Daoy (cell line): ENCODE measurements around the gene NSFL1C. TPM values are rescaled to one million over a fixed set of nuclear protein-coding genes. Genes with fewer than 3 reads are reported as not detected.

Source experiments
- DNase-seq: peaks from one replicate; pipeline ENCODE4 v3.0.0-alpha.2; 2015; ENCODE audit warnings: low read depth
- total RNA-seq: library from RNA; depleted of rRNA; stranded (reverse); fragments of >200 nt; shearing (Covaris generic); gene quantifications from 2 replicates; pipeline ENCODE4 v1.2.3, GENCODE V29; 2014

Gene NSFL1C
- total RNA-seq, 1 experiment from 2014 or later, result 54.2 TPM

DNA sequence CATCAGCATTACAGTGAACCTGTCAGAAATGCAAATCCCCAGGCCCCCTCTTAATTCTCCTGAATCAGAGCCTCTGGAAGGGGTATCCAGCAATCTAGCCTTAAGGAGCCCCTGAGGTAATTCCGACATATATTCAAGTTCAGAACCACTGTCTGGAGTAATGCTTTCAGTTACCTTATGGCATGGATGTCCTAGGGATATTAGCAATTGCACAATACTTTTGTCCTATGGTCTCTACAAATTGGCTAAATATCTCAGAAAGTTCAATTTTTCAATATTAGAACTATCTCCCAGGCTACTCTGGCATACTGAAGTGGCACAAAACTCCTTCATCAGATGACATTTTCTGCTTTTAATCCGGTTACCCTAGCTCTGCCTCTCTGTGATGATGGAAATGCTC lies 6.4 kb downstream of the NSFL1C start:
- DNase-seq, result no peak

GRCh38 chr20:1457992-1458391 lies 8.7 kb downstream of the NSFL1C start:
- no peak for DNase-seq

GRCh38 chr20:1456300-1456699 lies 10.3 kb downstream of the NSFL1C start:
- DNase-seq, result no peak

GRCh38 chr20:1450926-1451491 lies 15.6 kb downstream of the NSFL1C start:
- no peak for DNase-seq

GRCh38 chr20:1449370-1449769 lies 17.3 kb downstream of the NSFL1C start:
- no peak for DNase-seq

DNA sequence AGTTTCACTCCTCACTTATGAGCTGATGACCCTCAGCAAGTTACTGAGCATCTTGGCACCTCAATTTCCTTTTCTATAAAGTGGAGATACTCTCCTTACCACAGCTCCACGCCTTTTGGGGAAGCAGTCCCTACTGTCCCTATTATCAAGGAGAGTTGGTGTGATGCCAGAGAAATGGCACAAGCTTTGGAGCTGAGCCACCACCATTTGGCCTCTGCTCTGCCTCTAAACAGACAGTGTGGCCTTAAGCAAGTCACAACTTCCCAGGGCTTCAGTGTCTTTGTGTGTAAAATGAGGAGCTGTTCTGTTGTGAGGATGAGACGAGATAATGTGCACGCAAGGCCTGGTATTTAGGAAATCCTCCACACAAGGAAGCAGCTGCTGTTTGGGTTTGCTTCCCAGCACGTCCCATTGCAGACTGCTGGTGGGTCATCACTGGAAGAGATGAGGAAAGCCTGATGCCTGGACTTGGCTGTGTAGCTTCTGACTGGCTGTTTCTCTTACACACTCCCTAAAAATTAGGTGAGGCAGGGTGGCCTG lies 18.5 kb downstream of the NSFL1C start:
- no peak for DNase-seq

- DNase-seq, result no peak
Observed at GRCh38 chr20:1446536-1446935, 20.1 kb downstream of the NSFL1C start.

DNA sequence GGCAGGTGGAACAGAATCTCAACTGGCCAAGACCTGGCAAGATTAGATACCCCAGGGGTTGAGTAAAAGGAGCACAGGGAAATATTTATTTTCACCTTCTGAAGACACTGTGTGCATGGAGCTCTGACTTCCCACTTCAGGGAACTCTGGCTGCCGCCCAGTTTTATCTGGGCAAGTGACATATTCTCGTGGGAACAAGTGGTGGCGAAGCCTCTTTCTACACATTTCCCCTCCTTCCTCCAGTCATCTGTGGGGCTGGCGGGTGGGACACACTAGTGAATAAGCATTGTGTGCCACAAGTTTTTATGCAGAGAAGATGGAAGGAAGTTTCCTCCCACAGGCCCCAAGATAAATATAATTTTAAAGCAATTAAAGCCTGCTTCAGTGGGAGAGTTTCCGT lies 23.6 kb downstream of the NSFL1C start:
- no peak for DNase-seq

DNA sequence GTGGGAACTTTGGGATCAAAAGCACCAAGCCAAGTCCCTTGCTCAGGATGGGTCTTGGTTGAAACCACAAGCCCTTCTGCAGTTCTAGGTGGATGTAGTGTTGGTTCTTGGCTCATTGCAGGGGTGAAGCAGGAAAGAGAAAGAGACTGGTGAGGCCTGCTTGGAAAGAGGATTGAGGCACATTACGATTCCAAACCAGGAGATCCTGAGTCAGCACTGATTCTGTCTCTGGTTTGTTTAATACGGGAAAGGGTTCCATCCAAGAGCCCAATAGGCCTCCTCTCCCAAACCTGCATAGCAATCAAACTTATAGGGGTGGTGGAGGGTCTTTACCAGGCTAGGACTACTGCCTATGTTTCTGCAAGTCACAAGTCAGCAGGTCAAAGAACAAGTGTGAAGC lies 24.3 kb downstream of the NSFL1C start:
- no peak for DNase-seq

DNA sequence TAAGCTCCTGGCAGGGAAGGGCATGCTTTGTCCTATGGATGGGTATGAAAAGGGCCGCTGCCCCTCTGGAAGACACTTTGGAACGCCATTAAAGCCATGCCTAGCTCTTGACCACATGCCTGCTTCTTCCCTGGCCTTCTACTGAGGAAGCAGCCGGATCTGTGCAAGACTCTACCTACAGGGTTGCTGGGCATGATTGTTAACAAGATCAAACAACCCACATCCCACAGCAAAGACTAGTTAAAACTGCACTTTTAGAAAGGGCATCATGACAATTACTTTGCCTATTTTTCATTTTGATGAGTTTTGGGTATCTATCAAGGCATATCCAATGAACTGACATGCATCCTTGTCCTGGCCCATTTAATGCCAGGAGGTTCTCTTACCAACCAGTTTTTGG lies 25.5 kb downstream of the NSFL1C start:
- no peak for DNase-seq

DNA sequence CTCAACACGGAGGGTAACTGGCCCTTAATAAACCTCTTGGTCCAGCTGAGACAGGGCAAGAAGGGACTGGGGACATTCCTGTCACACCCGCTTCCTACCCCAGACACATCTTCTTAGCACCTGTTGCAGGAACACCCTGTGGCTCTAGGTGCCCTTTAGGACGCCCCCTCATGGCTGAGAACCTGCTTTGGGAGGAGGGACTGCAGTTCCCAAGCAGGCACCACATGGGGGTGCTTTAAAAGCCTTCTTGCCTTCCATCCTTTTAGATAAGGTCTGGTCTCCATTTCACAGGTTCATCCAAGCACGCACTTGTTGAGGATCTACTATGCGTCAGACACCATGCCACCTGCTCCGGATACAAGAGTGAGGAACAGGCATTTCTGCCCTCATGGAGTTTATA lies 26.6 kb downstream of the NSFL1C start:
- DNase-seq, result peak; percentile 37

DNA sequence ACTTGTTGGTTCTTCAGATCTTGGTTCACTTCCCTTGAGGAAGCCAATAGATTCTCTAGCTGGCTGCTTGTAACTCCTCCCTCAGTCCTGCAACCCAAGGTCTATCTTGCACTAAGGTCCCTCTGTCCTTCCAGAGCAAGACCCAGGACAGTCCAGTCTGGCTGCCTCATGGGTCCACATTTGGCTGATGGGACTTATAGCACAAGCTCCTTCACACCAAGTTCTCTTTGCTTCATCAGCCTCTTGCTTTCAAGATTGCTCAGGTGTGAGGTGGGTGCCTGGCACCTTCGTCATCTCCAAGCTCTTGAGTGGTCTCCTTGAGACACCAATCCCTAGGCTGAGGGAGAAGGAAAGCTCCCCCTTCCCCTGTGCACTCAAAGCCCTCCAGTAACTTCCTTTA lies 28.3 kb downstream of the NSFL1C start:
- no peak for DNase-seq

- DNase-seq, result peak; percentile 79
Observed at GRCh38 chr20:1437235-1437904, 29.3 kb downstream of the NSFL1C start.

DNA sequence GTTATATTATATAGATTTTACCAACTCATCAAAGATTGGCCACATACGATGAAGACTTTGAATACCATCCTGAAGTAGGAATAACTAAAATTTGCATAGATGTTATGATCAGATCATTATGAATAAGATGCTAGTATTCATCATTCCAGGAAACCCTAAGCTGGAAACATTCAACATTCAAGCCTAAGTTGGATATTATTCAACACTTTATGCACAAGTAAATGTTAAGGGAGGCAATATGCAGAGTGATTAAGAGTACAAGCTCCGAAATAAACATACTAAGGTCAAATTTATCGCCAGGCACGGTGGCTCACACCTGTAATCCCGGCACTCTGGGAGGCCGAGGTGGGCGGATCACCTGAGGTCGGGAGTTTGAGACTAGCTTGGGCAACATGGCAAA lies 30.4 kb downstream of the NSFL1C start:
- no peak for DNase-seq

GRCh38 chr20:1435337-1435699 lies 31.3 kb downstream of the NSFL1C start:
- no peak for DNase-seq

DNA sequence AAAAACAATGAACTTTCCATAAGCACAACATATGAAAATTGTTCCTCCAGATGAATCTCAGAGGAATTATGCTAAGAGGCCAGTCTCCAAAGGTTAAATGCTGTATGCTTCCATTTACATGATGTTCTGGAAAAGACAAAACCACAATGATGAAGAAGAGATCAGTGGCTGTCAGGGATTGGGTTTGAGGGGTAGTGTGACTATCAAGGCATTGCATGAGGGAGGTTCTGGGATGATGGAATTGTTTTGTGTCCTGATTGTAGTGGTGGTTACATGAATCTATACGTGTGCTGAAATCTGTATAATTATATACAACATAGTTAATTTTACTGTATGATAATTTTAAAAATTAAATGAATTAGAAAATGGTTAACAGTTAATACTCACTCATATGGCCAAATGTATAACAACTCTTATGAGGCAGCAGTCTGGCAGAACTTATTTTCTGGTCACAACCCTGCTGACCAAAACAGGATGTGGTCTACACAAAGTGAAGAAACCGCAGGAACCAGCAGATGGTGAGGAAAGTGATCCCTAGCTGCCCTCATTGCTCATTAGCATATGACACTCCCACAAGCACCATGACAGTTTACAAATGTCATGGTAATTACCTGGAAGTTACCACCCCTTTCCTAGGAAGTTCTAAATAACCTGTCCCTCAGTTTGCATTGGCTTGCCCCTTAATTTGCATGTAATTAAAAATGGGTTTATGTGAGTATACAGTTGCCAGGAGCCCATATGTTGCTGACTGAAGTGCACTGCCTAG lies 31.9 kb downstream of the NSFL1C start:
- peak; percentile 82 for DNase-seq

DNA sequence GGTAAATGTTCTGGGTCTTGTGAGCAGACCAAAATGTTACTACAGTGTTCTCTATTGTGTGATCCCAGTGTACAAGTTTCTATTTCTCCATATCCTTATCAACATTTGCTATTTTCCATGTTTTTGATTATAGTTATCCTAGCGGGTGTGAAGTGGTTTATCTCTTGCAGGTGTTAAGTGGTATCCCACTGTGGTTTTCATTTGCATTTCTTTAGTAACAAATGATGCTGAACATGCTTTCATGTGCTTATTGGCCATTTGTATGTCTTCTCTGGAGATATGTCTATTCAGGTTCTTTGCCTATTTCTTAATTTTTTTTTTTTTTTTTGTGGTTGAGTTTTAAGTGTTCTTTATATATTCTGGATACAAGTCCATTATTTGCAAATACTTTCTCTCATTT lies 35.5 kb downstream of the NSFL1C start:
- DNase-seq, result no peak

GRCh38 chr20:1430004-1430451 lies 36.6 kb downstream of the NSFL1C start:
- no peak for DNase-seq

DNA sequence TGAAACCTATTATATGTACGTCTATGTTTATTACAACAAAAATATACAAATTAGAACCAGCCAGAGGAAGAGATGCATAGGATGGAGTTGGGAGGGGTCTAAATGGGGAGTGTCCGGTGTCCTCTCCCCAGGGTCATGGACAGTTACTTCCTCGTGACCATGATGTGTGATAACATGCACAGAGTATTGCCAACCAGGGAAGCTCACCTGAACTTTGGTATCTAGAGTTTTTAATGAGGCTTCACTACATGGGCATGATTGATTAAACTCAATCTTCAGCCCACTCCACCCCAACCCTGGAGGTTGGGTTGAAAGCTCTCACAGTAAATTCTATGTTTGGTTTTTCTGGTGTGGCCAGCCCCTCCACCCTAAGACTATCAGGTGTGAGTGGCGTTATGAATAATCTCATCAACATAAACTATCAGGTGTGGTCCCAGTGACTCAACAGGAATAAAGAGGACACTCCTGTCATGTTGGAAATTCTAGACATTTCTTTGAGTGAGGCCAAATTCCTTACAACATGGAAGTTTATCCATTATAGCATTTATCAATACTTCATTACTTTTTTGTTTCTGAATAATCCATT lies 37.4 kb downstream of the NSFL1C start:
- DNase-seq, result no peak

- no peak for DNase-seq
Observed at GRCh38 chr20:1427457-1428054, 39.1 kb downstream of the NSFL1C start.

DNA sequence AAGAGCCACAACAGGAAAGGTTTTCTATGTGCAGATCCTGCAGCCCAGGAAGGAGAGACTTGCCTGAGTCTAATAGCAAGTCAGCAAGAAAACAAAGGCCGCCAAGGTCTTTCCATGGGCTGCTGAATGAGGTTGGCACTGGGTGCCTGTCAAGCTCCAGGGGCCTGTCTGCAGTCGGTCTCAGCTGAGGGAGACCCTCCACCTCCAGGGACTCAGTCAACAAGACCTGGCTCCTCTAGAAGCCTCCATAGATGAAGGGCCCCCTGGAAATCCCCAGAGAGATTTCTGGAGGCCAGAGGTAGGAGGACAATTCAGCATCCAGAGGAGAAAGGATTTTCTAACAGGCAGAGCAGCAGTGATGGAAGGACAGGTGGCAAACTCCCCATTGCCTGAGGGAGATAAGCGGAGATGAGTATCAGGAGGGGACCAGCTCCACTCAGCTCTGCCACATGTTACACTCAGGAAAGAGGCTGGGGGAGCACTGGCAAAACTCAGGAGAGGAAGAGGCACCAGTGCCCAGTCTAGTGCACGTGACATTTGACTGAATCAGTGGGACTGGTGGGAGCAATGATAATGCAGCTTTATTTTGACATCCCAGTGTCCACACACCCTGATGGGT lies 40.3 kb downstream of the NSFL1C start:
- DNase-seq, result no peak

GRCh38 chr20:1424336-1424735 lies 42.3 kb downstream of the NSFL1C start:
- DNase-seq, result no peak
